HG03565 (cell line): ENCODE results near the gene OLA1.

ENCODE experiments used
- ATAC-seq: cut with Tn5 transposase; IDR thresholded peaks from one replicate; pipeline ENCODE4 v1.9.1; 2021; ENCODE audit warnings: mild to moderate bottlenecking, moderate library complexity; ENCODE audit not compliant: unreplicated experiment

The OLA1 gene

DNA sequence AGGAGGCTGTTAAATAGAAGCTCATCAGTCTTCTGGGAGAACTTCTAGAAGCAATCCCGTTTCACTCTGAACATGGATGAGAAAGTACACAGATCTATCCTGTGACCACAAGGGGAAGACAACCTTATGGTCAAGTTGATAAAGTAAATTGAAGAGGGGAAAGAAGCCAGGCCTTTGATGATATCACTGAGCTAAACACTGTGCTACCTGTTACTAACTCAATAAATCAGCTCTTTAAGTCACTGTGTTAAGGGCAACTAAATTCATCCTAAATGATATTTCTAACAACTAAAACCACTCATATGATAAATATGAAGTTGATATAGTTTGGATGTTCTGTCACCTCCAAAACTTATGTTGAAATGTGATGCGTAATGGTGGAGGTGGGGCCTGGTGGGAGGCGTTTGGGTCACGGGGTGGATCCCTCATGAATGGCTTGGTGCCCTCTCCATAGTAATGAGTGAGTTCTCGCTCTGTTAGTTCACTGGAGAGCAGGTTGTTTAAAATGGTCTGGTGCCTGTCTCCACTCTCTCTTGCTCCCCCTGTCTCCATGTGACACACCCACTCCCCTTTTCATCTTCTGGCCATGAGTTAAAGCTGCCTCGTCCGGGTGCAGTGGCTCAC is 23.6 kb downstream of the OLA1 start:
- ATAC-seq, result no peak

DNA sequence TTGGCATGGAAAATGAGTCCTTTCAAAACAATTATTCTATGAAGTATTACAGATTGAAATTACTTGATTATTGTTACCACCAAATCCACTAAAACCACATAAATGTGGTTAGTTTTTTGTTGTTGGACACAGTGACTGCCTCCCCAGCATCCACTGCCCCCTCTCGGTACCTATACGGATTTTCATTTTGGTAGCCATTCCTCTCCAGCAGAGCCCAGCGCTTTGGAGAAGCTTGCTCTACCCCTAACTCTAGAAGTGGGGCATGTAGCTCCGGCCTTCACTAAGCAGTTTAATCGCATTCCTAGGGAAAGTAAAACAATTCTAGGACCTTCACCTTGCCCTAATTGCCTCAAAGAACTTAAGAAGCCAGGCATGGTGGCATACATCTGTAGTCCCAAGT is 24.2 kb downstream of the OLA1 start:
- ATAC-seq, result no peak

DNA sequence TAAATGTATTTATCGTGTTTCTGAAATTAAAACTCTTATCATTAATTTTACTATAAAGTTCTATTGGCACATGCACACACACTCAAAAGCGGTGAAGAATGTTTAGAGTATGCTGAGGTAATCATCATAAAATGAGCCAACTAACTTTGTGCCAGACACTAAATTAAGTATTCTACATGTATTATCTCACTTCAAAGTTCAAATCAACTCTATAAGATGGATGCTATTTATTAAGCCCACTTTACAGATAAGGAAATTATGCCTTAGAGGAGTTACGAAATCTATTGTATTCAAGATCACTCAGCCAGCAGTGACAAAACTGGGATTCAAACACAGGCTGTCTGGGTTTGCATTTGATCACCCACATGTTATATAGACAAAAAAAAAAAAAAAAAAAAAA is 24.9 kb downstream of the OLA1 start:
- ATAC-seq, result no peak

DNA sequence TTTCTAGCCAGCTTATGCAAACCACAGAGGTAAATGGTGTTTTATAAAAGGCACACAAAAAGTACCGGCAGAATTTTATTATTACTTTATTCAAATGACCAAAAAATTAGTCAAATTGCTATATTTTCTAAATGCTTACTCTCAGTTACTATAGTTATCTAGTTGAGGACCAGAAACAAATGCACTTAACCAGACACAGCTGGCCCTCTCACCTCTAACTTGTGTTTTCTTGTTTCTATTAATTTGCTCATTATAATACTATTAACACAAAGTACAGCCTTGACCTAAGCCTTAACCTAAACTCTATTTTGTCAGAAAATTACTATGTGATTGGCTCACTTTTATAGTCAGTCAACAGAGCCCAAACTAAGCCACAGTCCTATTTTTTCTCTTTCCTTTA is 26.2 kb downstream of the OLA1 start:
- no peak for ATAC-seq

DNA sequence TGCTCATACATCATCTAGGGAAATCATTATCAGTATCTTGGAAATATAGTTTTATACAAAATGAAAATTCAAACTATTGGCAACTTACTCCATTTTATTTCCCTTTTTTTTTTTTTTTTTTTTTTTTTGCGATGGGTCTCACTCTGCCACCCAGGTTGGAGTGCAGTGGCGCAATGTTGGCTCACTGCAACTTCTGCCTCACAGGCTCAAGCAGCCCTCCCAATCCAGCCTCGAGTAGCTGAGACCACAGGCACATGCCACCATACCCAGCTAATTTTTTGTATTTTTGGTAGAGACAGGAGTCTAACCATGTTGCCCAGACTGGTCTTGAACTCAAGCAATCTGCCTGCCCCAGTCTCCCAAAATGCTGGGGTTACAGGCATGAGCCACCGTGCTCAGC is 29.0 kb downstream of the OLA1 start:
- ATAC-seq, result no peak

DNA sequence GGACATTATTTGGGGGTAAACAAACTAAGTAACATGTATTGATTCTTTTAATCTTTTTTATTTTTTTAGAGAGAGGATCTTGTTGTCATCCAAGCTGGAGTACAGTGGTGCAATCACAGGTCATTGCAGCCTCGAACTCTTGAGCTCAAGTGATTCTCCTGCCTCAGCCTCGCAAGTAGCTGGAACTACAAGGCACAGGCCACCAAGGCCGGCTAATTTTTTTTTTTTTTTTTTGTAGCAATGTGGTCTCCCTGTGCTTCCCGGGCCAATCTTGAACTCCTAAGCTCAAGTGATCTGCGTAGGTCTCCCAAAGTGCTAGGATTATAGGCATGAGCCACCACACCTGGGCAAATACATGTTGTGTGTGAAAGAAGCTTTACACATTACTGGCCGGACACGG is 29.6 kb downstream of the OLA1 start:
- ATAC-seq, result no peak

DNA sequence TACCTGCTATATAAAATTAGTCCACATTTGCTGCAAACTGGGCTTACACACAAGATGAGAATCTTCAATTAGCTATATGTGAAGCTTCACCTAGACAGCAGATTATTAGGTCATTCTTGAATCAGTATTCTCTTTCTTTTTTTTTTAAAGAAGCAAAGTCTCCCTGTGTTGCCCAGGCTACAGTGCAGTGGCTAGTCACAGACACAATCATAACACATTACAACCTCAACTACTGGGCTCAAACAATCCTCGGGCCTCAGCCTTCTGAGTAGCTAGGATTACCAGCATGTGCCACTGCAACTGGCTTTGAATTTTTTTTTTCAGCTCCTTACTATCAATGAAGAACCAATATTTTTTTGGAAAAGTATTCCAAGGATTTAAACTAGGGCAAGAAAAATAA is 30.5 kb downstream of the OLA1 start:
- ATAC-seq, result no peak

DNA sequence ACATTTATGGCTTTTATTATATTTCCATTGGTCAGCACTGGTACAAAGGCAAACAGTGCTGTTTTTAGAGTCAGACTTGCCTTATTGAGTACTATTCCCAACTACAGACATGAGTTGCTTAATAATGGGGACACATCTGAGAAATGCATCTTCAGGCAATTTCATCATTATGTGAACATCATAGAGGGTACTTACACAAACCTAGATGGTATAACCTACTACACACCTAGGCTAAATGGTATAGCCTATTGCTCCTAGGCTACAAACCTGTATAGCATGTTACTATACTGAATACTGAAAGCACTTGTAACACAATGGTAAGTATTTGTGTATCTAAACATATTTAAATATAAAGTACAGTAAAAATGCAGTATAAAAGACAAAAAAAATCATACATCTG is 36.4 kb downstream of the OLA1 start:
- ATAC-seq, result no peak

DNA sequence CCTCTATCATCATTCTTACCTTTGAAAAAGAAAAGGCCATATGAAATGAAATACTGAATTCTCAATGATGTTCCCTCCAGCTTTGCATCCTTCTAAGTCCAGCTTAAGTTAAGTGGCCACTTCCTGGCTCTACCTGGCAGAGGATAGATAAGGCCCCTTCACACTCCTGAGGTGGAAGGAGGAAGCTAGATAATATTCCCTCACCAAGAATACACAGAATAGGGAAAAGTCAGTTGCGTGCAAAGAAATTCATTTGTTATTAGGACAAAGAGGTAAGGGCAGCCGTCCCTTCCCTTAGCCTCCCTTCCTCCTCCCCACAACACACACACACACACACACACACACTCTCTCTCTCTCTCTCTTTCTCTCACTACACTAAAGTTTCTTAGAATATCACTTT is 37.5 kb downstream of the OLA1 start:
- no peak for ATAC-seq

DNA sequence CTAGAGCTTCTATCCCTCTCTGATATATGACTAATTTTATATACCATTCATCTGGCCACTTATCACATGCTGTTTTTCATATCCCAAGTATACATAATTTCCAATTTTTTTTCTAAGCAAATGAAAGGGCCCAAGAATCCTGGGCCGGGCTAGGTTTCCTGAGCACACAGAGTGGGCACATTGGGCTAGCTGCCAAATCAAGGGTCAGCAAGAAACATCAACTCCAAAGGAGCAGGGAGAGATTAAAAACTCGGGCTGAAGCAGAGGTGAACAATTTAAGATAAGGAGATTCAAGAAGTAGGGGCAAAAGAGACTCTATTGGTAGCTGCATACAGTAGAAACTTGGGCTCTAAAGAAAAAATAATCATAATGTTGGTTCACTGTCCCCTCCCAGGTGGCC is 39.0 kb downstream of the OLA1 start:
- no peak for ATAC-seq

DNA sequence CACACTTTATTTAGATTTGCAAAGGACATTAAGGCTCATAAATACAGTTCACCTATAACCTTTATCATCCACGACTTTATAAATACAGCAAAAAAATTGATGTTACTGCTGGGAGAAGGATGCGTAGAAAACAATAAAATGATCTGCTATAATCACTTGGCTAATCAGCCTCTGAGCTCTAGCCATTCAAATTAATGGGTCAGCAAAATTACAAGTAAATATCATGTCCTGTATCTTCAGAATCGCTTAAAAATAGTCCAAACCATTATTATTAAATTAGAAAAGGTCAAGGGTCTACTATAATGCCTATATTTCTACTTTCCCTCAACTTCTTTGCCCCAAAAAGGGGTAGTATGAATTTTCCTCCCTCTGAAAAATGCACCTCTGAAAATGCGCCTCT is 40.3 kb downstream of the OLA1 start:
- no peak for ATAC-seq

DNA sequence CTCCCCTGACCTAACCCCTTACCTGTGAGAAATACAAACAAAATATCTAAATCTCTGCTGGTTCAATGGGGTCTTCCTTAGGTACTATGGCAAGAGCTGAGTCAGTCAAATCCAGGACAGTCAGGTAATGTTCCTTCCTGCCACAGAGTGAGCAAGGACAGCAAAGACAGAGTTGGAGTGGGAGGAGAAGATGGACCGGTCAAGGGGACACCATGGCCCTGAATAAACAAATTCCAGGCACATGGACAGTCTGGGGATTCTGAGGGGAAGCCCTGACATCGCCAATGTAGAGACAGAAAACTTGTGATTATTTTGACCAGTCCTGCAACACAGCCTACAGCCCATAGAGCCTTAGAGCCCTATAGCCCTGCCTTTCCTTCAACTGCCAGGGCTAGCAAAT is 42.8 kb downstream of the OLA1 start:
- ATAC-seq, result no peak

DNA sequence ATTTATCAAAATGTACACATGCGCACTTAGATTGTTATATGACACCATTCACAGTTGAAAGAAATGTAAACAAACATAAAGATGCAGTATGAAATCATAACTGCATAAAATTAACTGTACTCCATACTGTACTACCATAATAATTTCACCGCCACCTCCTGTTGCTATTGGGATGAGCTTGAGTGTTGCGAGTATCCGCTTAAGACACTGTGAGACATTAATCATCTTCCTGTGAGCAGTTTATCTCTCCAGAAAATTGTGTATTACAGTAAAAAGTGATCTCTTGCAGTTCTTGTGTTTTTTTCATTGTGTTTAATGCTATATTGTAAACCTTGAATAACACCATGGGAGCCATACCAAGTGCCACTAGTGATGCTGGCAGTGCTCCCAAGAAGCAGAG is 46.1 kb downstream of the OLA1 start:
- ATAC-seq, result no peak

DNA sequence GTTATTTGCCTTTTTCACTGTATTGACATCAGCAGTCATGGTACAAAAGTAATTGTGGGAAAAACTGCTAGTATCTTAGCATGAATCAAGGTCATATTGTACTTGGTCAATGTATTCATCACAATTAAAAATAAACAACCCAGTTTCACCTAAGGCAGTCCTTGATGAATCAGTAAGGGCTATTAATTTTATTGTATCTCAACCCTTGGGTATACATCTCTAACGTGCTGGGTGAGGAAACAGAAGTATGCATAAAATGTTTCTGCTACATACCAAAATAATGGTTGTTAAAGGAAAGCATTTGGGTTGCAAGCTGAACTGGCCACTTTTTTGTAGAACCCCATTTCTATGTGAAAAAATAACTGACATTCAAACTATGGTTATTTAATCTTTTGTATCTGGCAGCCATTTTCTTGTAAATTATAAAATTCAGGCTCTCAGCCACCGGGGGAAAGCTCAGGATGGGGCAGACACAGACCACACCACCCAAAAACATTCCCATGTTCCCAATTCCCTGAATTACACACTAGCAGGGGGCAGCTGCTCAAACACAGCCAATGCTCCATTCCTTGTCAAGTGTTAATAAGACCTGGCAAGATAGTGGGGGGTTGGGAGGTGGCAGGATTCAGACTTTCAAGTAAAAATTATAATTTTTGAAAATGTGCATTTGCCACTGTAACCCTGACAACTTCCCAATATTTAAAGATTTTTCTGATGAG is 49.3 kb downstream of the OLA1 start:
- ATAC-seq, result no peak

DNA sequence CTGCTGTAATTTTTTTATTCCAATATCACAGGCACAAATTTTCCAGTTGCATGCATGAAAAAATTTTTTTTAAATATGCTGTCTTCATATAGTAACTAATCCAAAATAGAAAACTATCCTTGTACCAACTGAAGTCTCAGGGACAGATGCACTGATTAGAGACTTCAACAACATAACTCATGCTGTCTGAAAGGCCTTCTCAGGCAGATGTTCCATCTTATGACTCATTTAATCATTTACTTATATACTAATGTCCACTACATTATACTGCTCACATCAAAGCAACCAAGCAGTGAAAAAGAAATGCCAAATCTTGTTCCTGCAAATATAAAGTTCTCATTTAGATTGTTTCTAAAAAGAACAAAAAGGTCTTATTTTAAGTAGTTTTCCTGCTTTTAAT is 53.1 kb downstream of the OLA1 start:
- ATAC-seq, result no peak

DNA sequence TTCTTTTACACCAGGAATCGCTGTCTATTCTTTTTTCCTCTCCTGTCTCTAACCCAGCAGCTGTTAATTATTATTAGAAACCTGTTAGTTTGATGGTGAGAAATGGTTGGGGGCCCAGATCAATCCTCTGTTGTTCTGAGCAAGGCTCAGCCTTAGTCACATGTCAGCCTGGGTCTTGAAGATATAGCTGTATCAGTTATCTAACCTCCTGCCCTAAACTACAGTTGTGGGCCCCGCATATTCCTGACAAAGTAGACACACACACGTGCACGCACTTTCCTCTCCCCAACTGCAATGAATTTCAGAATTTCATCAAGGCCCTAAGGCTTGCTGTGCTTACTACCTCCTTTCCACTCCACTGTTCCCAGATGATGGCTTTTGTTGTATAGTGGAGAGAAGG is 54.6 kb downstream of the OLA1 start:
- ATAC-seq, result no peak

DNA sequence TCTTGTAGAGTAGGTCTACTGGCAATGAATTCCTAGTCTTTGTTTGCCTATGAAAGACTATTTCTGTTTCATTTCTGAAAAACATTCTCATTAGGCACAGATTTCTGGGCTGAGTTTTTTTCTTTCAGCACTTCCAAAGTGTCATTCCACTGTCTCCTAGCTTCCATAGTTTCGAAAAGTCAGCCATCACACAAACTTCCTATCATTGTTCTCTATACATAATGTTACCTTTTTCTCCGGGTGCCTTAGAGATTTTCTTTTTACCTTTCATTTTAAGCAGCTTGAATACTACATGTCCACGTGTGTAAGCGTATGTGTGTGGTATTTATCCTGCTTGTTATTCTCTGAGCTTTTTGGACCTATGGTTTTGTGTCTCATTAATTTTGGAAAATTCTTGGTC is 55.7 kb downstream of the OLA1 start:
- ATAC-seq, result no peak

DNA sequence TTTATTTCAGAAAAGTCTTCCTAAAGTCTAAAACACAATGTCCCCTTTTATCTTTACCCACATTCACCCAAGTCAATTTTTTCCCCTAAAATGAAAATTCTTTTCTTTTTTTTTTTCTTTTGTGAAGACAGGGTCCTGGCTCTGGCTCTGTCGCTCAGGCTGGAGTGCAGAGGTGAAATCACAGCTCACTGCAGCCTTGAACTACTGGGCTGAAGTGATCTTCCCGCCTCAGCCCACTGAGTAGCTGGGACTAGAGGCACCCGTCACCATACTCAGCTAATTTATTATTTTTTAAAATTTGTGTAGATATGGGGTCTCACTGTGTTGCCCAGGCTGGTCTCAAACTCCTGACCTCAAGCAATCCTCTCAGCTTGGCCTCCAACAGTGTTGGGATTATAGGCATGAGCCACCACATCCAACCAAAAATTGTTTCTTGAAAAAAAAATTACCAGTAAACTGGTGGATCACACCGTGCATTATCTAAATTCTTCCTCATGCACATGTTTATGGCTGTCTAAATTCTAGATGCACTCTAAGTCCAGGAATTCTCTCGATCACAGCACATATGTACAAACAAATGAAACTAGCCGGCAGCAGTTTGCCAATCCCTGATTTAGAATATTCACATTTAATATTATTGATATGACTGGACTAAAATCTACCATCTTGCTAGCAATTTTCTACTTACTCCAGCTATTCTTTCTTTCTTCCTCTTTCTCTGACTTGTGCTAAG is 56.8 kb downstream of the OLA1 start:
- ATAC-seq, result no peak

DNA sequence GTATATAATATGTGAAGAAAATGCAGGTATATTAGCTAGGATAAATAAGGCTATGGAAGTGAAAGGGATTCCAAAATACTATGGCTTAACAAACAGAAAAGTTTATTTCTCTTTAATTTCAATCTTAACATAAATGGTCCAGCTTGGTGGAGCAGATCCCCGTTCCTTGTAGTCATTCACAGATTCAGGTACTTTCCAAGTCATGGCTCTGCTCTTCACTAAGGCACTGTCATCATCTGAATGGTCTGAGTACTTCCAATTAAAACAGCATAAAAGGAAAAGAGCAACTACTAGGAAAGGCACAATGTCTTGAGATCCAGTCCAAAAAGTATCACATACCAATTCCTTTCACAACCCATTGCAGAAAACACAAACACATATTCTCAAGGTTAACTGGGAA is 63.4 kb downstream of the OLA1 start:
- ATAC-seq, result no peak

DNA sequence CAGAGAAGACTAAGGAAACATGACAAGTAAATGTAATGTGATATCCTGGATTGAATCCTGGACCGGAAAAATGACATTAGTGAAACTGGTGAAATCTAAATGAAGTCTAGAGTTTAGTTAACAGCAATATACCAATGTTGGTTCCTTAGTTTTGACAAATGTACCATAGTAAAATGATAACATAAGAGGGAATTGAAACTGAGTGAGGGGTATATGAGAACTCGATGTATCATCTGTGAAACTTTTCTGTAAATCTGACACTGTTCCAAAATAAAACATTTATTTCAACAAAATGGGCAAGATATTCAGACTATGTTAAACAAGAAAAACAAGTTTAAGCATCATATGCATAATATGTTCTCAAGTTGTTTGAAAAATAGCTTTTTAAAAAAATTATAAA is 63.8 kb downstream of the OLA1 start:
- ATAC-seq, result no peak

DNA sequence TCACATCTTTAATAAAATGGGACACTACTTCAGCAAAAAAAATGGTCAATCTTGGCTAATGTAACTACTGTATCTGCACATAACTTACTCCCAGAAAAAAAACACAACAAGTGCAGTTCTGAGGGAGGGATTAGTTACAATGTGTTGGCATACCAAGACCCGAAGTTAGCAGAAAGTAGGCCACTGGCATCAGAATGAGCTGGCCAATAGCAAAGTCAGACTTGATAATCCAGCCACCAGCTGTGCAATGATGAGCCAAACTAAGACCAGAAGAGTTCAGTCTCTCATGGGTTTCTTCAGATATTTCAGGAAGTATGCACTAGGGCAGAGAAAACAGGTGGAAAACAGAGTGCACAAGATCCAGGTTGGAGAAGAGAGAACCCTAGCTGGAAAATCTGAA is 65.3 kb downstream of the OLA1 start:
- ATAC-seq, result no peak

DNA sequence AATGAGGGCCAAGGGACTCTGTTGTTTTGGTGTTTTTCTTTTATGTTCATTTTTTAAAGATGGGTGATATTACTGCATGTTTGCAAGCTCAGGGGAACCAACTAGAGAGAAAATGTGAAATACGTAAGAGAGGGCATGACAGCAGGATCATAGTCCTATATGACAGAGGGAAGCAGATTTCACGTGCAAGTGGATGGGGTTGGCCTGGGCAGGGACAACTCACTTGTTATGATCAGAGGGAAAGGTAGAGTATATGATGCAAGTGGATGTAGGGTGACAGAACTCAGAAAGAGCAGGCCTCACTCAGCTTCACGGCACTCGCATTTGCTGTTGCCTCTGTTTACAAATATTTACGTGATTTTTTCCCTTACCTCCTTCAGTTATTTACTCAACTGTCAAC is 67.0 kb downstream of the OLA1 start:
- no peak for ATAC-seq
